Renal pelvis (tissue), 3 donors: ENCODE measurements around the gene EIF5B. TPM values are rescaled to one million over a fixed set of nuclear protein-coding genes. Genes with fewer than 3 reads are reported as not detected.

ENCODE experiments used
- polyA plus RNA-seq, 3 donors: library from polyadenylated mRNA; unstranded; fragments of 120-200 nt; gene quantifications; one replicate each; pipeline ENCODE4 v1.2.1, GENCODE V29; 2013; ENCODE audit not compliant: insufficient read length in 3 of 3

Gene EIF5B
- polyA plus RNA-seq, 3 donors, result 60.6 to 76.2 (median 65.0) TPM

Other genes with a start within 250 kb of the EIF5B start
- gene C2orf15, start 195.7 kb upstream of the EIF5B start, polyA plus RNA-seq, result 10 to 100 TPM in 2 of 3 donors, 1 to 10 TPM in 1; 9.6 to 13.1 (median 10.0) TPM
- gene TSGA10, start 182.4 kb upstream of the EIF5B start, polyA plus RNA-seq, result 10 to 100 TPM; 14.7 to 20.4 (median 17.0) TPM
- gene LIPT1, start 182.4 kb upstream of the EIF5B start, polyA plus RNA-seq, result 10 to 100 TPM; 13.5 to 19.0 (median 18.8) TPM
- 10 to 100 TPM; 36.3 to 50.9 (median 49.8) TPM for gene MITD1, start 156.3 kb upstream of the EIF5B start, polyA plus RNA-seq
- 10 to 100 TPM; 45.5 to 53.1 (median 45.7) TPM for gene MRPL30, start 156.2 kb upstream of the EIF5B start, polyA plus RNA-seq
- gene LYG2, start 81.7 kb upstream of the EIF5B start, polyA plus RNA-seq, result under 1 TPM; 0.17 to 0.99 (median 0.58) TPM
- gene LYG1, start 36.2 kb upstream of the EIF5B start, polyA plus RNA-seq, result 1 to 10 TPM; 3.0 to 6.8 (median 4.2) TPM
- gene TXNDC9, start 1.1 kb upstream of the EIF5B start, polyA plus RNA-seq, result 10 to 100 TPM; 40.6 to 45.7 (median 41.2) TPM
- 10 to 100 TPM; 45.3 to 79.9 (median 64.6) TPM for gene REV1, start 152.6 kb downstream of the EIF5B start, polyA plus RNA-seq